ENCODE data around the gene APBA1.
"Not testable (repeated sequence)": the region's sequence is repeated elsewhere in the genome, so short reads cannot be mapped to it uniquely, and the experiment has no call there.

The APBA1 gene

DNA sequence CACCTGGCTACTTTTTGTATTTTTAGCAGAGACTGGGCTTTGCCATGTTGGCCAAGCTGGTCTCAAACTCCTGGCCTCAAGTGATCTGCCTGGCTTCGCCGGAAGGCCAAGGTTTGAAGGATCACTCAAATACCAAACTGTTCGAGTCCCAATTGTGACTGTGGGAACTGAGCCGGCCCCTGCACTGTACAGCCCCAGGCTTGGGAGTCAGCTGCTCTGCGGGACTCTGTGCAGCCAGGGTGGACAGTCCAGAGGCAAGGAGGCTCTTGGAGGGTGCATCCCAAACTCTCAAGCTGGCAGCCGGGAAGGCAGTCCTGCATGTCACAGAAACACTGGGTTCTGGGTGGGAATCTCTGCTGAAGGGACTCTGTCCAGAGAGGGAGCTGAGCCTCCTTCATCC lies 238.2 kb downstream of the APBA1 start:
- no peak for DNase-seq

DNA sequence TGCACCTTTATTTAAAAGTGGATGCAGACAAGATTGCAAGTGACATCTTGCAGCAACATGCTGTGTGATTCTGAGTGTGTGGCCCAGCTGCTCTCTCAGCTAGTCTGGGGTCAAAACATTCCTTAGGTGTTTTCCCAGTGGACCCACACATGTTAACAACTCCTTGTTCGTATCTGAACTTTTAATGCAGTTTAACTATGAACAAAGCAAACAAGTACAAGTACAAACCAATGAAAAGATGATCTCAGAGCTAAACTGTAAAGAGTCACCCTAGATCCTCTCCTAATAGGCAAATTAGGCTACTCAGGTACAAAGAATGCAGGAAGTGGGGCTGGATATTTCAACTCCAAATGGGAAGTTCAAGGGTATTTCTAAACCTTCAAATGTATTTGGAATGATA lies 238.8 kb downstream of the APBA1 start:
- DNase-seq = no peak

DNA sequence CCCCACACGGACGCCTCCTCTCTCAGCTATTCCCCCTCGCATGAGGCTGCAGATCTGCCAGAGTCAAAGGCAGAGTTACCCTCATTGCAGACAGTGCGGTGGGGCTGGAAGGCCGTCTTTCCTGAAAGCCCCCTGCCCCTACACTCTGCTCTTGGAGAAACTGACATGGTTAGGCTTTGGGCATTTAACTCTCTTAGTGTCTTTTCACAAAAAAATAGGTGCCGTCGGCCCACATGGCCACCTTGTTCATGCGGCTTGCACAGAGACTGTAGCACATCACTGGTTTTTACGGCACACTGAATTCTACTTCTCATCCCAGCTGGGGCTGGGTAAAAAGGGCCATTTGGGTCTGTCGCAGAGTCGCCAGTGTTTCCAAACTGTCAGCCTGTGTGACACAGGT lies 239.5 kb downstream of the APBA1 start:
- no peak for DNase-seq

DNA sequence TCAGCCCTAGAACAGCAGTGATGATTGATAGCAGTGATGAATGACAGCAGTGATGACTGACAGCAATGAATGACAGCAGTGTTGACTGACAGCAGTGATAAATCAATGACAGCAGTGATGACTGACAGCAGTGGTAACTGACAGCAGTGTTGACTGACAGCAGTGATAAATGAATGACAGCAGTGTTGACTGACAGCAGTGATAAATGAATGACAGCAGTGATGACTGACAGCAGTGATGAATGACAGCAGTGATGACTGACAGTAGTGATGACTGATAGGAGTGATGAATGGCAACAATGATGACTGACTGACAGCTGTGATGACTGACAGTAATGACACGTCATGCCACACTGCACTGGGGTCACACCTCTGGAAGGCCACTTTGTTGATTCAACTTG lies 240.4 kb downstream of the APBA1 start:
- DNase-seq = no peak

DNA sequence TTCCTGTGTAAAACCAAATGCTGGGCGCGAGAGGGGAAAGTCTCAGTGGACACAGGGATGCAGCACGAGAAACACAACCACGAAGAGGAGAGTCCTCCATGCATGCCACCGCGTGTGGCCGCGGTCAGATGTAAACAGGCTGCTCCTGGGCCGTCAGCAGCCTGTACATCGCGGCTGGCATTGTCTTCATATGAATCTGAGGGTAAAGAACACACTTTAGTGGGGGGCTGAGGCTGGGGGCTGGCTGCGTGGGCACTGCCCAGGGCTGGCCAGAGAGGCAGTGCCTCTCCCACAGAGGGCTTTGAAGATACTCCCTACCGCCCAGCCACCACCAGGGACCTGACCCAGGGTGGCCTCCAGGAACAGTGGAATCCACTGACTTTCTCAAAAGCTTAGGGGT lies 241.0 kb downstream of the APBA1 start:
- no peak for DNase-seq

DNA sequence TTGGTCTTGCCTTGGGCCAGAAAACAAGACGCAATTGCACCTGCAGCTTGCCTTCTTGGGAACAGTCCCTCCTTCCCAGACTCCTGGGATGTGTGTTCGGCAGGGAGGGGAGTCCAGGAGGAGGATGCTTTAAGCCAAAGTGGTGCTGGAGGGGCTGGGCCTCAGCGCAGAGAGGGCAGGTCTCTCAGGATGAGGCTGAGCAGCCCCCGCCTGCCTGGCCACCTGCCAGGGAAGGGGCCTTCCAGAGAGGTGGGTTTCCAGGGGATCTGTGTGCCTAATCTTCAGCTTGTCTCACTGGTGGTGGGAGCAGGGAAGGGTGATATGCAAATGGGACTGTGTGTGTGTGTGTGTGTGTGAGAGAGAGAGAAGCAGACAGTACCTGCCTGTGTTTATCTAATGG lies 242.0 kb downstream of the APBA1 start:
- DNase-seq = no peak

DNA sequence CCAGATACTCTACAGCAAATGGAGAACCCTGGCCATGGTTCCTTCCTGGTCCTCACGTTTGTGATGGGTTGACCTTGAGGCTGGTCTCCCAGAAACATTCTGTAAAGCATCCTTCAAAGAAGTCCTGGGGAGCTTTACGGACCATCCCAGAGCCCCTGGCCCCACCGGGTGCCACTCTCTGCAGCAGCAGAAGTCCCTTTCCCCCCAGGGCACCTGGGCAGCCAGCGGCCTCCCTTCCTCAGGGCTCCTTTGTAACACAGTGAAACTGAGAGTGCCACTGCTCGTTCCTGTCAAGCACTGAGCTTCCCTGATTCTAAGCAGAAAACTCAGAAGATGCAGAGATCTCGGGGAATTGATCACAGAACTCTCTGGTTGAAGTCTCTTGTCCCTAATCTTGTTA lies 242.9 kb downstream of the APBA1 start:
- DNase-seq = no peak

DNA sequence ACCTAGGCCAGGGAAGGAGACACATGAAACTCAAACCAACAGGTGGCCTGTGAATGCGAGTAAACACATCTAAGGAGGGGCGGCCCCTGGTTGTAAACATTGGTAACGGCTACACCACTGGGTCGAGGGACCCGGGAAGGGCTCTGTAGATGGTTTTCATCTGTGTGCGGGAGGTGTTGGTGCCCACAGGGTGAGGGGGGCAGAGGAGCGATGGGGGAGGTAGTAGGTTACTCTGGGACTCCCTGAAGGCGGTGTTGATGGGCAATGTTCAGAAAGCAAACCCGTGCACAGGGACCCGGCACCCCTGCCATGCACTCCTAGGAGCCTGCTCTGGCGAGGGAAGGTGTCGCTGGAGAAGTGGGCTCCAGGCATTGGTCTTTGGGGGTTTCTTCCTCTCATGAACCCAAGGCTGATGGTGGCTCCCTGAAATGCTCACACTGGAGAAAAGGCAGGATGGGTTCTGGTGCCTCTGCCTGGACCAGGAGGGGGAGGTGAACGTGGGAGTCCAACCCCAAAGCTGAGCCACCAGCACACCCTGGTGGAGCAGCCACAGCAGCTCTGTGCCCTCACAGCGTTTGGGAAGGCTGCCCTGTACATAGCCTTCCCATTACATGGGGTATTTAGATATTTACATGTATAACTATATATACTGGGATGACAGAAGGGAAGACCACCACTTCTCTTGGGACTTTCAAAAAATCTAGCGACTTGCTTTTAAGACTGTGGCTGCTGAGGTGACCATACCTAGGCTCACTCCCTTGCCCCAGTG lies 244.0 kb downstream of the APBA1 start:
- no peak for DNase-seq

DNA sequence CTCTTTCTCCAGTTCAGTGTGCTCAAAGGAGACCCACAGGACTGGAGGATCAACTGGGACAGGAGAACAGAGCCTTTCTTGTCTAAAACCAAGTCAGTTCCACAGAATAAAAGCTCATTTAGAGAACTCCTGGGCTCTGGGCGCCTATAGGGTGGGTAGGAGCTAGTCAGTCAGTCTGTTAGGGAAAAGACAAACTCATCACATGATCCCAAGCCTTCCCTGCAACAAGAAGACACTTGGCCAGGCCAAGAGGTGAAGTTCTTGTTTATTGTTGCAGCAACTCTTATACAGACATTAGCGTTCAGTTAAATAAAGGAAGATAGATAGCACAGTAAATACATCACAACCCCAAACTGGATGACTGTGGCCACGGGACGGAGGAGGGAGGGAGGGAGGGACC lies 244.9 kb downstream of the APBA1 start:
- DNase-seq = no peak

DNA sequence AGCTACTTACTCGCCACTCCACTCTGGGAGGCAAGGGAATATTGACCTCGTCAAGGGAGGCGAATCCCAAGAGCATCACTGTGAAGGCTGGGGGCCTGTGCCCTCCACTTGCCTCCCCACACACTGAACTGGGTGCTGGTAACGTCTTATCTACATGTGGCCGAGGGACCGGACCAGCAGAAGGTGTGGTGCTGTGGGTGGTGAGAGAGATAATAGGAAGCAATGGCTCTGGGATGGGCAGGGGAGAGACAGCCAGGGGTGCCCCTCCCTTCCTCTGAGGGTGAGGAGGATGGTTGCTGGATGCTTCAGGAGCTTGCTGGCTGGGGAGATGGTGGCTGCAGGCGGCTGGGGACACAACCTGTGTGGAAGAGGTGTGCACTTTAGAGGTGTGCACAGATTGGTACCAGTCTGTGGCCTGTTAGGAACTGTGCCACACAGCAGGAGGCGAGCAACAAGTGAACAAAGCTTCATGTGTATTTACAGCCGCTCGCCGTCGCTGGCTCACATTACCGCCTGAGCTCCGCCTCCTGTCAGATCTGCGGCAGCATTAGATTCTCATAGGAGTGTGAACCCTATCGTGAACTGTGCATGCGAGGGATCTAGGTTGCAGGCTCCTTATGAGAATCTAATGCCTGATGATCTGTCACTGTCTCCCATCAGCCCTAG lies 246.9 kb downstream of the APBA1 start:
- no peak for DNase-seq

DNA sequence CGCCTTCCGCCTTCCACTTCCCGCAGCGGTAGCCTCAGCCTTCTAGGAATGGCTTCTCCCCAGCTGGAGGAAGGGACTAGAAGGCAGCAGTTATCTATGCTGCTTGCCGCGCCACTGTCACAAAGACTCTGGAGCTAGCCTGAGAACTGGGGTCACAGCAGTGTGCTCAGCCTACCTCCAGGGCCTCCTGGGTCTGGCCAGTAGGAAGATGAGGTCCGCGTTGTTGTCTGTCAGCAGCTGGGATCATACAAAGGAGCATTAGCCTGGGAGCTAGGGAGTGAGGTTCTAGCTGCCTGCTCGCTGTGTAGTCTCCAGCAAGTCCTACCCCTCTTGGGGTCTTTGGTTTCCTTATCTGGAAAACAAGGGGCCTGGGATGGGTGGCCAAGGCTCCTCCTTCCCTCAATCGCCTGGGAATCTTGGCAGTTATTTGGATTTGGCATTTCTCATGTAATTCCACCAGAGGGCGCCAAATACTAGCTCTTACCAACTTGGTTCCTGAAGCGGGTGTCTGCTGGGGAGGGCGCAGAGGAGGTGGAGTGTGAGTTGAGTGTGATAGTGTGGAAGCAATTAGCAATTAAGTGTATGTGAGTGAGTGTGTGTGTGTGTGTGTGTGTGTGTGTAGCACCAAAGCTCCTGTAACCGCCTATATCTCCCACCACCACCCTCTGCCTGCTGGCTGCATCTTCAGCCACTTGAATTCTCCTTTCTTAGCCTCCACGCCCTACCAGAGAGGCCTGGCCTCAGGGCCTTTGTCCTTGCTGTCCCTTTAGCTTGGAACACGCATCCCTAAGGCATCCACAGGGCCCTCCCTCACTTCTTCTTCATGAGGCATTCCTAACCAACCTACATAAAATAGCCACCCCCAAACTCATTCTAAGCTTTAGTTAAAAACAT lies 250.0 kb downstream of the APBA1 start:
- DNase-seq = peak; percentile 51

DNA sequence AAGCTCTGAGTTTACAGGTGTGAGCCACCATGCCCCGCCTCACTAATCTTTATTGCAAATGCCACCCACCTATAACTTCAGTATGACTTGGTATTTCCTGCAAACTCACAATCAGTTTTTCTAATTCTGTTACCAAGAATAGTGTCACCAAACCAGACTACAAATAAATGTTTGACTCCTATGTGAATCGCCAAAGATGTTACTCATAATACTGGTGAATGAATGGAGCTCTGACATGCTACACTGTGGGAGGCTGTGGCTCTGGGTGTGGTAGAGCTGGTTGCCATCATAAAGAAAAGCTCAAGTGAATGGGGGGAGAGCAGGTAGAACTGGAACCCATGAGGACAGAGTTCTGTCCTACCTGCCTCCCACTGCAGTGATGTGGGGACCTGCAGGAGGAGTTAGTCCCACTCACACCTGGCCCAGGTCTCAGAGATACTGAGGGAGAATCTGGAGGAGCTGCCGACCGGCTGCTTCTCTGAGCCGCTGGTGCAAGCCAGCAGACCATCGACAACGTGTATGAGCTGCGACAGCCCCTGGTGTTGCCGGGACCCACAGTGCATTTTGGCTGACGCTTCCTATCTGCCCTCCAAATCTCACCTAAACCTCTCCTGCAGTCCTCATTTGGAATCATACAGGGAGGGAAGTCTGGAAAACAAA lies 251.4 kb downstream of the APBA1 start:
- DNase-seq = no peak

DNA sequence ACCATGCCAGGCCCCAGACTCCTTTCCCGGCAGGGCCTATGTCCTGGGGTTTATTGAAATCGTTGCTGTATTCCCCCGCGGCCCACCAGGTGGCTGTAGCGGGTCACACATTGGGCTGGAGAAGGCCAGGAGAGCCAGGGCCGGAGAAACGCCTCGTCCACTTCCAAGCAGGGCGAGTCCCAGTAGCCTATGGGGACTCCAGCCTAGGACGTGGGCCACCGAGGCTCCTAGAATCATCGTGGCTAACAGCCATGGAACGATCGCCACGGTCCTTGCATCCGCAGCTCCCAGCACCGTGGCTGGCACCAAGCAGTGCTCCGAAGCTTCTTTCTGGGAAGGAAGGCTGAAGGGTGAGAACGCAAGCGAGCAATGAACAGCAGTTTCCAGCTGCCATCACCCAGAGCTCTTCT lies 259.4 kb downstream of the APBA1 start:
- no peak for DNase-seq

DNA sequence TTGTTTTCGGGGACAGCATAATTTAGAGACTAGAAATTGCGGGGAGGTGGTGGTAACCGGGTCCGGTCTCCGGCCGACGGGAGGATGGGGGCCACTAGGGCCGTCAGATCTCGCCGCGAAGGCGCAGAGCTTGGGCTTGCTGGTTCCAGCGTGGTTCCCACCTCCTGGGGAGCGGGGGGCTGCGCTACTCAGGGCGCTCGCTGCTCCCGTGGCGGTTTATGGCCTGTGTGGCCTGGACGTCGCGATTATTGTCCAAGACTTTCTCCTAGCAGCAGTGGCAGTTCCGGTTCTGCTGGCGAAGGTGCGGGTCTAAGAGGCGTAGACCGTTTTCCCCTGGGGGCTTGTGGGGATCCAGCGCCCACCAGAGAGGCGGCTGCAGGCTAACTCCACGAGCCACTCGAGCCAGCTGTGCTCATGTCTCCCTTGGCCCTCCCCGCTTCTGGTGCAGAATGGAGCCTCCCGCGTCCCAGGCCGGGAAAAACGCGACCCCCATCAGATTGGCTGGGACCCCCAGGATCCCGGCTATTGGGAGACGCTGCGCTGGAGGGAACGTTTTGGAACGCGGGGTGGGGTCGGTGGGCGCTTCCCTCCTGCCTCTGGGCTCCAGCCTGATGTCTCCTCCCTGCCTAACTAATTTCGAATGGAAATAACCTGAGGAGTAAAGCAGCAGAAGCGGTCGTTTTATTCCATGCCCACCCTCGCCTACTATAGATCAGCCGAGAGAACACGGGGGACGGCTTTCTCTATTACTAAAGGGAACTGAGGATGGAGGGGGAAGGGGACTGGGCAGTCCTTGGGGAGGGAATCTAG lies 260.0 kb downstream of the APBA1 start:
- no peak for DNase-seq

DNA sequence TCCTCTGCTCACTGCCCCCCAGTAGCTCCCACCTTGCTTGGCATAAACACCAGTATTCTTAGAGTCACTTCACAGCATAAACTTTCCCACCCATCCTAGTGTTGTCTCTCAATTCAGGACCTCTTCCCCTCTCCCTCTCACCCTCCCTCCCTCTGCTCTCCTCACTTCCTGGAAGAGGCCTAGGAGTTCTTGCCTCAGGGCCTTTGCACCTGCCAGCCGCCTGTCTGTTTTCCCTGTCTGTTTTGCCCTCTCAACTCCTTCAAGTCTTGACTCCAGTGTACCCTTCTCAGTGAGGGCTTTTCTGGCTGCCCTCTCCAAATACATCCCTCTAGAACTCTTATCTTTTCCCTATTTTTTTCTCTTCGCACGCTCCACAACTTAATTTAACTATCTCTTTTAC lies 260.9 kb downstream of the APBA1 start:
- DNase-seq = no peak

DNA sequence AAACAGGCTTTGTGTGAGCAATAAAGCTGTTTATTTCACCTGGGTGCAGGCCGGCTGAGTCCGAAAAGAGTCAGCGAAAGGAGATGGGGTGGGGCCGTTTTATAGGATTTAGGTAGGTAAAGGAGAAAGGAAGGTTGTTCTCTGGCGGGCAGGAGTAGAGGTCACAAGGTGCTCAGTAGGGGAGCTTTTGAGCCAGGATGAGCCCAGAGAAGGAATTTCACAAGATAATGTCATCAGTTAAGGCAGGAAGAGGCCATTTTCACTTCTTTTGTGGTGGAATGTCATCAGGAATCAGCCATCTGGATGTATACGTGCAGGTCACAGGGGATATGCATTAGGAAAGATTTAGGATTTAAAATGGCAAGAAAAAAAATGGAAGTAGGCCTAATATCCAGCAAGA lies 262.2 kb downstream of the APBA1 start:
- DNase-seq = not testable (repeated sequence)

DNA sequence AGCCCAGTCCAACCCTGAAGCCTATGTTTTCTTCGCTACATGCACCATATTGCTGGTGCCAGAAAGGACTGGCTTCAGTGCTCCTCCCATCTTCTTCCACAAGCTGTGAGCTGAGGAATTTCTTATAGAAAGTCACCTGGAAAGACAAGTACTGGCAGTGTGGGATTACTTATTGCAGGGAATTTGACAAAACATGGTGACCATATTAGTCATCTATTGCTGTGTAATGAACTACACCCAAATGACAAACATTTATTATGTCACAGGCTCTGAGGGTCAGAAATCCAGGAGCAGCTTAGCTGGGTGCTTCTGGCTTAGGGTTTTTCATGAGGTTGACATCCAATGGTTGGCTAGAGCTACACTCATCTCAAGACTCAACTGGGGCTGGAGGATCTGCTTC lies 271.7 kb downstream of the APBA1 start:
- no peak for DNase-seq

DNA sequence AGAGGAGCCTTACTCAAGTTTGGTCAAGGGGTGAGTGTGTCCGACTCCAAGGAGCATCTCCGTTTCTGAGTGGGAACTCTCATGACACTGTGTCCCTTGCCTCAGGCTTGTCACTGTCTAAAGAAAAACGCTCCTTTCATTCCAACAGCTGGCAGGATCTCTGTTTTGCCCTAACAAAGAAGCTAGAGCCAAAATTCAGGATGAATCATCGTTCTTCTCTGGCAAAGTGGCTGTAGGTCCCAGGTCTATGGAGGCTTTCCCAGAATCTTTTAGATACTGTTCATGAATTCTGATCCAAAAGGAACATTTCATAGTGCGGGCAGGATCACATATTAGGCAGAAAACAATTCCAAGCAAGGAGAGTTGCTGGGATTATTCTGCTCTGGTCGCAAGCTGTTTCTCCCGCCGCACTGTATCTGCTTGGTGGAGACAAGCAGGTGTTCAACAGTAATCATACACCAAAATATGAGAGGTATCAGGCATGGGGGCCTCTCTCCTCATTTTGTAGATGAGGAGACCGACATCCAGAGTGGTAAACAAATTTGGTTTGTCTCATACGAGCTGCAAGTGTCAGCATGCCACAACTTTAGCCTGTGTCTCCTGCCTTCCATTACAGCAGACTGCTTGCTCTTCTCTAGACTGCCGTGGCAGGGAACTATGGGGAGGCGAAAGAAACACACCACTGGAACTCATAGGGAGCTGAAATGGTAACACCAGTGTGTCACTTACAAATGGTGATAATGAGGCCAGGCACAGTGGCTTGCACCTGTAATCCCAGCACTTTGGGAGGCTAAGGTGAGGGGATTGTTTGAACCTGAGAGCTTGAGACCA lies 274.6 kb downstream of the APBA1 start:
- no peak for DNase-seq

DNA sequence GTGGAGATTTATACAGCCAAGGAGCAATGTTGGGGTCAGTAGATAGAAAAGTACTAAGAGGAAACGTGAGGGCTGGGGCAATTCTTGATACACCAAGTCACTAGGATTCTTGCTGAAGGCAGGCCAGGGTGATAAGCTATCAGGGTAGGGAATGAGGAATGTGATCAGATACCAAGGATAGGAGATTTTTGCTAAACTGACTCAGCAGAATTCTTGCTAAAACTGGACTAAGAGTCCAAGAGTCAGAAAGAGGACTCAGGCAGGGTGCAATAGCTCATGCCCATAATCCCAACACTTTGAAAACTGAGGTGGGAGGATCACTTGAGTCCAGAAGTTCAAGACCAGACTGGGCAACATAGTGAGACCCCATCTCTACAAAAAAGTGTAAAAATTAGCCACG lies 275.4 kb downstream of the APBA1 start:
- DNase-seq = no peak

DNA sequence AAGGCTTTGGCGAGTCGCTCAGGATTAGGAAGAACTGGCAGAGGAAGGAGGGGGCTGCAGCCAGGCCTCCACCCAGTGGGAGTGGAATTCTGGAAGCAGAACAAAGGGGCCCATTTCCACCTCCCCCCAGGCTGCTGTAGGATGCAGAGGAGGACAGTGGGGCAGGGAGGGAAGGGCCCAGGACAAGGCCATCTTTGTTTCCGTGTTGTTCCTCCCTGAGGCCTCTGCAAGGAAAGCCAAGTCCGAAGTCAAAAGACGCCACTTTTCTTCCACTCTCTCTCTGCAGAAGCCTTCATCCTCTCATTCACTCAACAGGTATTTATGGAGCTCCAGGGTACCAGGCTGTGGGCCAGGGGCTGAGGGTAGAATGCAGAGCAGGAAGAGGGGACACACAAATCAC lies 276.5 kb downstream of the APBA1 start:
- DNase-seq = no peak

DNA sequence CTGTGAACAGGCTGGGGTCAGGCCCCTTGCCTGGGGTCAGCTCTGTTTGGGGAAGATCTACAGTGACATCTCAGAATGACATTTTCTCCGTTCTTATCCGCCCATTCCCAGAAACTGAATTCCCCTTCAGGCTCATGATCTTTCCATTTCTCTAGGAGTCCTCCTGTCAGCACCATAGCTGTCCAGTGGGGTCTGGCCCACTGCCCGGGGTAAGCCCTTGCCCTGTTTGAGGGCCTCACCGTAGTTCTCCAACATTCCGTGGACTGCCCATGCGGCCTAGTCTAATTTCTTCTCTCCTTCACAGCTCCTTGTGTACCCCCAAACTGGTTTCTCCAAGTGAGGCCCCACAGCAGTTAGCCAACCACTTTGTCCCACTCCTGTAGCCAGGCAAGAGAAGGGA lies 278.7 kb downstream of the APBA1 start:
- no peak for DNase-seq
